Measurements from ENCODE around the gene IP6K3.

The IP6K3 gene

GRCh38 chr6:33723371-33724085 lies 23.2 kb downstream of the IP6K3 start:
- Histone ChIP-seq H3K27me3 (ENCODE audit: insufficient read depth, poor library complexity, severe bottlenecking) (peaks cover 11% of the 10 kb centered on the region), H3K27ac (replicated peaks) (no peak overlapping the region), H3K4me3 (replicated peaks; ENCODE audit: insufficient read depth, low read length) (no peak overlapping the region)
- TF ChIP-seq CTCF (IDR thresholded peaks at IDR 0.05; ENCODE audit: insufficient read depth, low read length) (no peak), POLR2AphosphoS5 (IDR thresholded peaks at IDR 0.05; ENCODE audit: low read depth) (no peak), GABPA (IDR thresholded peaks at IDR 0.05; ENCODE audit: low read depth) (no peak), SPI1 (IDR thresholded peaks at IDR 0.05; ENCODE audit: borderline replicate concordance, low read depth) (no peak), REST (IDR thresholded peaks at IDR 0.05; ENCODE audit: insufficient replicate concordance, low read depth) (no peak)
- DNase-seq (ENCODE audit: low read depth in 1 of 2, low spot score in 1 of 2) = no peak

GRCh38 chr6:33722103-33722623 lies 24.5 kb downstream of the IP6K3 start:
- no peak overlapping the region for H3K27ac ChIP-seq (replicated peaks)
- peaks cover 11% of the 10 kb centered on the region for H3K27me3 ChIP-seq (ENCODE audit: insufficient read depth, poor library complexity, severe bottlenecking)
- no peak overlapping the region for H3K4me3 ChIP-seq (replicated peaks; ENCODE audit: insufficient read depth, low read length)
- TF ChIP-seq POLR2AphosphoS5 (IDR thresholded peaks at IDR 0.05; ENCODE audit: low read depth) = no peak
- no peak for DNase-seq (ENCODE audit: low read depth in 1 of 2, low spot score in 1 of 2)

GRCh38 chr6:33721508-33721907 lies 25.2 kb downstream of the IP6K3 start:
- TF ChIP-seq POLR2AphosphoS5 (IDR thresholded peaks at IDR 0.05; ENCODE audit: low read depth) = no peak
- no peak for TF ChIP-seq SPI1 (IDR thresholded peaks at IDR 0.05; ENCODE audit: borderline replicate concordance, low read depth)
- TF ChIP-seq REST (IDR thresholded peaks at IDR 0.05; ENCODE audit: insufficient replicate concordance, low read depth) = no peak
- no peak for TF ChIP-seq CTCF (IDR thresholded peaks at IDR 0.05; ENCODE audit: insufficient read depth, low read length)
- TF ChIP-seq GABPA (IDR thresholded peaks at IDR 0.05; ENCODE audit: low read depth) = no peak
- Histone ChIP-seq H3K27ac (replicated peaks) (no peak overlapping the region), H3K4me3 (replicated peaks; ENCODE audit: insufficient read depth, low read length) (no peak overlapping the region), H3K27me3 (ENCODE audit: insufficient read depth, poor library complexity, severe bottlenecking) (peaks cover 11% of the 10 kb centered on the region)
- DNase-seq (ENCODE audit: low read depth in 1 of 2, low spot score in 1 of 2) = no peak

- Histone ChIP-seq H3K4me3 (replicated peaks; ENCODE audit: insufficient read depth, low read length) (no peak overlapping the region), H3K27me3 (ENCODE audit: insufficient read depth, poor library complexity, severe bottlenecking) (peaks cover 11% of the 10 kb centered on the region), H3K27ac (replicated peaks) (no peak overlapping the region)
- TF ChIP-seq CTCF (IDR thresholded peaks at IDR 0.05; ENCODE audit: insufficient read depth, low read length) = no peak
- TF ChIP-seq REST (IDR thresholded peaks at IDR 0.05; ENCODE audit: insufficient replicate concordance, low read depth) = no peak
- no peak for TF ChIP-seq SPI1 (IDR thresholded peaks at IDR 0.05; ENCODE audit: borderline replicate concordance, low read depth)
- TF ChIP-seq GABPA (IDR thresholded peaks at IDR 0.05; ENCODE audit: low read depth) = no peak
- TF ChIP-seq POLR2AphosphoS5 (IDR thresholded peaks at IDR 0.05; ENCODE audit: low read depth) = no peak
- DNase-seq (ENCODE audit: low read depth in 1 of 2, low spot score in 1 of 2) = no peak
Observed at GRCh38 chr6:33720998-33721397, 25.7 kb downstream of the IP6K3 start.

All from HL-60 (cell line).